Endodermal cell (in vitro differentiated cells): Measurements from ENCODE around the gene PANX3. TPM values are rescaled to one million over a fixed set of nuclear protein-coding genes. Genes with fewer than 3 reads are reported as not detected.

Source experiments
- DNase-seq: peaks from one replicate; pipeline ENCODE4 v3.0.0-alpha.2; 2017
- H3K27ac ChIP-seq: 2 replicates; pipeline ENCODE4 v1.5.1; 2013; ENCODE audit warnings: mild to moderate bottlenecking, low read depth, low read length, moderate library complexity
- H3K27me3 ChIP-seq: 2 replicates; pipeline ENCODE4 v1.6.1; 2013; ENCODE audit warnings: mild to moderate bottlenecking, low read length, moderate library complexity; ENCODE audit not compliant: insufficient read depth, control insufficient read depth, poor library complexity, severe bottlenecking
- H3K36me3 ChIP-seq: 2 replicates; pipeline ENCODE4 v1.7.0; 2013; ENCODE audit warnings: mild to moderate bottlenecking, low read length, moderate library complexity; ENCODE audit not compliant: control insufficient read depth, insufficient read depth
- H3K4me1 ChIP-seq: one replicate; pipeline ENCODE4 v1.7.0; 2013; ENCODE audit warnings: low read length; ENCODE audit not compliant: control insufficient read depth, insufficient read depth
- H3K4me3 ChIP-seq: 2 replicates; pipeline ENCODE4 v1.5.1; 2013; ENCODE audit warnings: mild to moderate bottlenecking, low read length, moderate library complexity
- H3K9ac ChIP-seq: 2 replicates; pipeline ENCODE4 v1.6.1; 2013; ENCODE audit warnings: mild to moderate bottlenecking, low read length, moderate library complexity; ENCODE audit not compliant: poor library complexity, severe bottlenecking; ENCODE audit errors: extremely low read depth
- H3K9me3 ChIP-seq: 2 replicates; pipeline ENCODE4 v1.6.1; 2013; ENCODE audit warnings: mild to moderate bottlenecking, low read length, moderate library complexity; ENCODE audit not compliant: control insufficient read depth
- H3K27ac Mint-ChIP-seq: 2 replicates; pipeline ENCODE4 v1.8.0; 2020; ENCODE audit warnings: mixed read lengths
- H3K27me3 Mint-ChIP-seq: 2 replicates; pipeline ENCODE4 v1.8.0; 2021; ENCODE audit warnings: mild to moderate bottlenecking, mixed read lengths; ENCODE audit not compliant: insufficient read depth
- H3K36me3 Mint-ChIP-seq: 2 replicates; pipeline ENCODE4 v1.8.0; 2020; ENCODE audit warnings: low read depth, mixed read lengths
- H3K4me1 Mint-ChIP-seq: 2 replicates; pipeline ENCODE4 v1.8.0; 2020; ENCODE audit warnings: mixed read lengths
- H3K4me3 Mint-ChIP-seq: 2 replicates; pipeline ENCODE4 v1.8.0; 2020; ENCODE audit warnings: mild to moderate bottlenecking, moderate library complexity, mixed read lengths
- H3K9me3 Mint-ChIP-seq: 2 replicates; pipeline ENCODE4 v1.8.0; 2020; ENCODE audit warnings: mild to moderate bottlenecking, mixed read lengths
- CTCF ChIP-seq: fragments of 200-600 bp; sonication (generic); conservative IDR thresholded peaks from 2 replicates; pipeline ENCODE4 v1.5.0; 2021; ENCODE audit warnings: antibody characterized with exemption, mild to moderate bottlenecking
- WGBS, 2 experiments: methylation state at CpG; one replicate each; pipeline versions ENCODE4 v1.1.5 to v1.1.7; 2013; ENCODE audit warnings: missing lambda C conversion rate in 2 of 2, mixed read lengths in 1 of 2; ENCODE audit not compliant: insufficient coverage in 1 of 2, insufficient read length in 1 of 2; 5-methylcytosine and 5-hydroxymethylcytosine counted together
- total RNA-seq, 2 donors: library from RNA; stranded (reverse); fragmentation: NEBNext Ultra II Directional in 1 of 2; extraction: Animal tissue kit (Norgen Biotek cat#: 25700) in 1 of 2; gene quantifications; 2 replicates in 1 of 2; 3 replicates in 1 of 2; pipeline ENCODE4 v1.2.1, GENCODE V29; 2021

Gene PANX3
- total RNA-seq, 2 donors from 2014 or later = not detected

- H3K36me3 Mint-ChIP-seq = peaks cover 1% of the 10 kb centered on the region
- no peak overlapping the region for H3K4me3 Mint-ChIP-seq
- no peak overlapping the region for H3K27ac Mint-ChIP-seq
- Histone ChIP-seq H3K9me3 (peaks cover 3% of the 10 kb centered on the region), H3K36me3 (no peaks in the 10 kb centered on the region), H3K4me3 (no peak overlapping the region), H3K27ac (no peak overlapping the region), H3K4me1 (no peaks in the 10 kb centered on the region), H3K27me3 (no peaks in the 10 kb centered on the region), H3K9ac (no peak overlapping the region)
- H3K9me3 Mint-ChIP-seq = peaks cover 1% of the 10 kb centered on the region
- no peak for TF ChIP-seq CTCF
- H3K27me3 Mint-ChIP-seq = no peaks in the 10 kb centered on the region
- 71 to 95% methylated on average over 1 to 3 of the region's 3 CpGs for WGBS, 2 experiments
- no peak for DNase-seq
- H3K4me1 Mint-ChIP-seq = peaks cover 5% of the 10 kb centered on the region
These were observed 34.9 kb downstream of the PANX3 start for GRCh38 chr11:124646148-124646547.

GRCh38 chr11:124648610-124649009 lies 37.4 kb downstream of the PANX3 start:
- Histone ChIP-seq H3K9ac (no peak overlapping the region), H3K4me1 (no peaks in the 10 kb centered on the region), H3K27ac (no peak overlapping the region), H3K27me3 (no peaks in the 10 kb centered on the region), H3K4me3 (no peak overlapping the region), H3K36me3 (no peaks in the 10 kb centered on the region), H3K9me3 (no peaks in the 10 kb centered on the region)
- Mint-ChIP-seq H3K9me3 (no peaks in the 10 kb centered on the region), H3K27ac (no peak overlapping the region), H3K36me3 (no peaks in the 10 kb centered on the region), H3K4me1 (peaks cover 5% of the 10 kb centered on the region), H3K4me3 (no peak overlapping the region), H3K27me3 (peaks cover 12% of the 10 kb centered on the region)
- no peak for TF ChIP-seq CTCF
- 86 to 88% methylated on average over 4 to 5 of the region's 6 CpGs for WGBS, 2 experiments
- no peak for DNase-seq

- peak overlapping the region; percentile 68 for H3K27ac ChIP-seq
- no peak for TF ChIP-seq CTCF
- no peaks in the 10 kb centered on the region for H3K4me1 ChIP-seq
- no peaks in the 10 kb centered on the region for H3K36me3 Mint-ChIP-seq
- H3K4me1 Mint-ChIP-seq = peaks cover 4% of the 10 kb centered on the region
- H3K4me3 Mint-ChIP-seq = no peak overlapping the region
- WGBS, 2 experiments = 57 to 61% methylated on average over 9 to 16 of the region's 16 CpGs
- H3K9ac ChIP-seq = no peak overlapping the region
- H3K9me3 ChIP-seq = no peaks in the 10 kb centered on the region
- peak; percentile 59 for DNase-seq
- peaks cover 5% of the 10 kb centered on the region for H3K27me3 ChIP-seq
- peaks cover 10% of the 10 kb centered on the region for H3K27me3 Mint-ChIP-seq
- H3K27ac Mint-ChIP-seq = no peak overlapping the region
- H3K9me3 Mint-ChIP-seq = no peaks in the 10 kb centered on the region
- H3K36me3 ChIP-seq = no peaks in the 10 kb centered on the region
- H3K4me3 ChIP-seq = no peak overlapping the region
These were observed 45.8 kb downstream of the PANX3 start for GRCh38 chr11:124656774-124657630.
